GM12891 (cell line): Measurements from ENCODE around the gene SMIM22.

ENCODE experiments used
- DNase-seq: peaks from one replicate; pipeline ENCODE4 v3.0.0; 2011; ENCODE audit warnings: low spot score; ENCODE audit not compliant: insufficient read length
- FAIRE-seq: peaks from 2 replicates; lab custom pipeline; 2011; peaks lifted over from hg19 to GRCh38; lab: Jason Lieb, UNC
- PAX5 ChIP-seq: IDR thresholded peaks from 2 replicates; pipeline ENCODE4 v1.6.1; 2011; ENCODE audit warnings: low read length, moderate library complexity, mild to moderate bottlenecking; ENCODE audit not compliant: insufficient read depth, severe bottlenecking
- POLR2A ChIP-seq: IDR thresholded peaks from 2 replicates; pipeline ENCODE4 v1.6.1; 2011; ENCODE audit warnings: low read depth, low read length, control low read depth
- POLR2AphosphoS5 ChIP-seq: IDR thresholded peaks from 2 replicates; pipeline ENCODE4 v1.6.1; 2011; ENCODE audit warnings: low read depth, low read length, control low read depth
- POU2F2 ChIP-seq: IDR thresholded peaks from 2 replicates; pipeline ENCODE4 v1.6.1; 2011; ENCODE audit warnings: low read depth, mild to moderate bottlenecking, control low read depth, low read length, moderate library complexity
- SPI1 ChIP-seq: IDR thresholded peaks from 2 replicates; pipeline ENCODE4 v1.6.1; 2011; ENCODE audit warnings: low read depth, low read length, control low read depth
- TAF1 ChIP-seq: IDR thresholded peaks from 2 replicates; pipeline ENCODE4 v1.6.1; 2011; ENCODE audit warnings: low read depth, low read length, control low read depth

SMIM22 gene

GRCh38 chr16:4813251-4814003 is 18.3 kb downstream of the SMIM22 start:
- TF ChIP-seq TAF1 (no peak), POLR2AphosphoS5 (no peak), SPI1 (no peak), POU2F2 (no peak), PAX5 (no peak), POLR2A (no peak)
- DNase-seq (no peak), FAIRE-seq (no peak)

GRCh38 chr16:4814046-4814445 is 18.9 kb downstream of the SMIM22 start:
- FAIRE-seq = no peak
- TF ChIP-seq SPI1 (no peak), POLR2A (no peak)

GRCh38 chr16:4814542-4815173 is 19.5 kb downstream of the SMIM22 start:
- FAIRE-seq (no peak), DNase-seq (no peak)
- TF ChIP-seq POLR2AphosphoS5 (no peak), POU2F2 (no peak), SPI1 (no peak), PAX5 (no peak), TAF1 (no peak), POLR2A (no peak)

More at GRCh38 chr16:4814046-4814445, 18.9 kb downstream of the SMIM22 start:
- DNase-seq = no peak

- FAIRE-seq (no peak), DNase-seq (no peak)
- TF ChIP-seq PAX5 (no peak), POLR2A (no peak), SPI1 (no peak), POLR2AphosphoS5 (no peak), TAF1 (no peak), POU2F2 (no peak)
These were observed 25.5 kb downstream of the SMIM22 start for GRCh38 chr16:4820652-4821051.

- FAIRE-seq (no peak), DNase-seq (no peak)
- no peak for TF ChIP-seq SPI1
- no peak for TF ChIP-seq PAX5
- no peak for TF ChIP-seq TAF1
- TF ChIP-seq POLR2AphosphoS5 = no peak
- no peak for TF ChIP-seq POU2F2
- TF ChIP-seq POLR2A = no peak
These were observed 30.0 kb downstream of the SMIM22 start for GRCh38 chr16:4825196-4825595.

- TF ChIP-seq POLR2A = no peak
- TF ChIP-seq POLR2AphosphoS5 = no peak
- TF ChIP-seq TAF1 = no peak
- TF ChIP-seq POU2F2 = no peak
- no peak for TF ChIP-seq SPI1
- no peak for TF ChIP-seq PAX5
- DNase-seq (no peak), FAIRE-seq (no peak)
These were observed 31.4 kb downstream of the SMIM22 start for GRCh38 chr16:4826526-4826925.

GRCh38 chr16:4826980-4827379 is 31.8 kb downstream of the SMIM22 start:
- no peak for DNase-seq
- no peak for TF ChIP-seq PAX5
- no peak for TF ChIP-seq POLR2A
- no peak for FAIRE-seq

- DNase-seq = no peak
- no peak for FAIRE-seq
- no peak for TF ChIP-seq TAF1
- no peak for TF ChIP-seq SPI1
- no peak for TF ChIP-seq POLR2A
- no peak for TF ChIP-seq POU2F2
- TF ChIP-seq POLR2AphosphoS5 = no peak
- TF ChIP-seq PAX5 = no peak
These were observed 33.6 kb downstream of the SMIM22 start for GRCh38 chr16:4828567-4829321.

GRCh38 chr16:4830408-4830807 is 35.2 kb downstream of the SMIM22 start:
- FAIRE-seq (no peak), DNase-seq (no peak)
- TF ChIP-seq POLR2A (no peak), SPI1 (no peak), TAF1 (no peak), PAX5 (no peak), POLR2AphosphoS5 (no peak), POU2F2 (no peak)

- no peak for DNase-seq
- TF ChIP-seq PAX5 = no peak
- no peak for TF ChIP-seq POLR2A
- no peak for TF ChIP-seq SPI1
- TF ChIP-seq POU2F2 = no peak
- no peak for TF ChIP-seq TAF1
- TF ChIP-seq POLR2AphosphoS5 = no peak
- FAIRE-seq = no peak
These were observed 36.4 kb downstream of the SMIM22 start for GRCh38 chr16:4831616-4832015.
